ENCODE results near the gene PAM. TPM values are rescaled to one million over a fixed set of nuclear protein-coding genes. Genes with fewer than 3 reads are reported as not detected.

The PAM gene
- polyA plus RNA-seq, 3 donors = 38.4 to 105 (median 78.5) TPM

DNA sequence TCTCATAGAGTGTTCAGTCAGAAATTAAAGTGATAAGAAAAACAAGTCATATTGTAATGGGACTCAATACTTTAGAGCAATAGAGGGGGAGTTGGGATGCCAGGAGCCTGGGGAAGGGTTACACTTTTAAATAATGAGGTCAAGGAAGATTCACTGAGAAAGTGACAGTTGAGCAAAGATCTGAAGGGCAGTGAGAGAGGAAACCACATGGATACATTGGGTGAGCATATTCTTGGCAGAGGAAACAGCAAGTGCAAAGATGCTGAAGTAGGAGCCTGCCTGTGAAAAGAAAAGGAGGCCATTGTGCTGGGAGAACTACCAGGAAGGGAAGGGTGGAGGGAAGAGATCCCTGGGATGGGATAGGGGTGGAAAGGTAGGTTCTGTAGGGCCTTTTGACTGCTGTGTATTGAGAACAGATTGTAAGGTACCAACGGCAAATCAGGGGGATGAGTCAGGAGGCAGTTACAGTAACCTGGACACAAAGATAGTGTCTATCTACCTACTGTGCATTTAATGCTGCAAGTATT, 79.4 kb downstream of the PAM start:
- no peak overlapping the region for H3K27ac ChIP-seq (ENCODE audit: low read depth, low read length)
- 84 to 95% (median 94%) methylated on average over 1 of the region's 1 CpG for WGBS, 3 donors

DNA sequence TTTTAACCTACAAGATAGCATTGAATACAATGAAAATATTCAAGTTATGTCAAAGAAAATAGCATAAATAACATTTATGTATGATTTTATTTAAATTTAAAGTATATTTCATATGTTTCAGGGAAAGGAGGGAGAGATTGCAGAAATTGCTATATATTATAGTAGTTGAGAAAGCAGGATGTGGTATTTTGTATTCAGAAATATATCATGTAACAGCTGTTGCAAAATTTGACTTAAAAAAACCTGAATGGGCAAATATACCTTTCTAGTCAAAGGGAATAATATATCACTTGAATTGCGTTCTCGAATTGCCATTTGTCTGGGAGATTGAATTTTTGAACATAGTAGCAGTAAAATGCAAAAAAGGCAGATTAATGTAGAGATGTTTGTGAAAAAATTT, 80.6 kb downstream of the PAM start:
- H3K27ac ChIP-seq (ENCODE audit: low read depth, low read length) = no peak overlapping the region
- WGBS, 3 donors = 54 to 87% (median 73%) methylated on average over 2 of the region's 2 CpGs

DNA sequence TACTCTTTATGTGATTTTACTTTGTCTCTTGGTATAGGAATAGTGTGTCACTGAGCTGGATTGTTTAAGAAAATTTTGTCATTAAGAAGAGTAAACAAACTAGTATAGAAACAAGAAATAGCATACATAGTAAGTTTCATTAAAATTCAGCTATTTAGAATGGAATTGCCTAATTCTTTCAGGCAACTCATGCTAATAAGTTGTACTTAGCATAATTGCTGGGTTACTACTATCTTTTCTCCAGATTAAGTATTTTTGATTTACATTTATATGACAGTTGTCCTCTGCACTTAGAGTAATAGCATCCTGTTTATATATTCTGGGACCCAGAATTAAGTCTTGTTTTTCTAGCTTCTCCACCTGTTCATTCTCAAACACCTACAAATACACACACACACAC, 85.9 kb downstream of the PAM start:
- no peak overlapping the region for H3K27ac ChIP-seq (ENCODE audit: low read depth, low read length)

DNA sequence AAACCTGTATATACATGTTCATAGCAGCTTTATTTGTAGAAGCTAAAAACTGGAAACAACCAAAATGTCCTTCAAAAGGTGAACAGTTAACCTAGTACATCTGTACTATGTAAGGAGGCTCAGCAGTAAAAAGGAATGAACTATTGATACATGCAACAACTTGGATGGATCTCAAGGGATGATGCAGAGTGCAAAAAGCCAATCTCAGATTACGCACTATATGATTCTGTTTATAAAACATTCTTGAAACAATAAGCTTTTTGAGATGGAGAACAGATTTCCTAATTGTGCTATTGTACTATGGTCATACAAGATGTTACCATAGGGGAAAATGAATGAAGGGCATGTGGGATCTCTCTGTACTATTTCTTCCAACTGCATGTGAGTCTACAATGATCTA, 88.9 kb downstream of the PAM start:
- no peak overlapping the region for H3K27ac ChIP-seq (ENCODE audit: low read depth, low read length)
- 95 to 100% (median 100%) methylated on average over 1 of the region's 1 CpG for WGBS, 3 donors

DNA sequence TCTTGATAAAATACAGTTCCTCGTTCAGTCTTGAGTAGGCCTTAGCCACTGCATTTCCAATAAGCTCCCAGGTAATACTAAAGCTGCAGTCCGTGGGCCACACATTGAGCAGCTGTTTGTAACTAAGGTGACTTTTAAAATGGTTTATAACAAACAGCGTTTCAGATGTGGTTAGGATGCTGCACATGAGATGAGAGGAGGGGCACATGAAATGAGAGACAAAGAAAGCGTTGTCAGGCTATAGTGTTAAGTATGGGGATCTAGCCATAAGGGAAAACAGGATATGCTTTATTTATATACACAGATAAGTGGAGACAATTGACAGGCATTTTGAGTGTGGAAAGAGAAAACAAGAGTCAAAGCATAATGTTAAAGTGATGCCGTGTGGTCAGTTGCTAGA, 89.9 kb downstream of the PAM start:
- WGBS, 3 donors = 73 to 85% (median 85%) methylated on average over 5 of the region's 5 CpGs
- no peak overlapping the region for H3K27ac ChIP-seq (ENCODE audit: low read depth, low read length)

DNA sequence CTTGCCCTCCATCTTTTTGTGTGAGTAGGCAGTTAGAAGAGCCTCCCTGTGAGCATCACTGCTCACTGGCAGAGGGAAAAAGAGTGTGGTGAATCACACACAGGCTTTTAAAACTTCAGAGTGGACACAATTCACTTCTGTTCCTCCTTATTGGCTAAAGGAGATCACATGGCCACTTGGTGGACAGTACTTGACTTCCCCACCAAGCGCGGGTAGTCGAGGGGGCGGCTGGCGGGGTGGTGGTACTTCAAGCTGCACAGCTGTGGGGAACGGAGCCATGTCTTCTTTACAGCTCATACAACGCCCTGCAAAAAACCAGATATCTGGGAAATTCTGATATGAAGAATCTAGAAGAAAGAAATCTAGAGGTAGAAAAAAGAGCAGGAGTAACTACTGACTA, 95.4 kb downstream of the PAM start:
- no peak overlapping the region for H3K27ac ChIP-seq (ENCODE audit: low read depth, low read length)
- WGBS, 3 donors = 97 to 98% (median 98%) methylated on average over 7 of the region's 7 CpGs

DNA sequence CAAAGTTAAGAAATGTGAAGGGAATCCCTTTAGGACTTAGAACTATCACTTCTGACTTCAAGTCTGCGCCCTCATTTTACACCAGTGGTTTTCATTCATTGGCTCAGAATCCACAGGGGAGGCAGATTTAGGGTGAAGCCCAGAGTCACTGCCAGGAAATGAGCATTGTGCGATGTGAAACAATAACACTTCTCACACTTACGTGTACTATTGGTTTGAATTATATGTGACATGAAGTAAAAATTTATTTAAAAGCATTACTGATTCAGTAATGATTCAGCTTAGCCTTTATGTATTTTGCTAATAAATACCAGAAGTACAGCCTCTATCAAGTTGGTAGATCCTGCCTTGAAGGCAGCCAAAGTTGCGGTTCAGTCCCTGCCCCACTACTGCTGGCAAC, 98.6 kb downstream of the PAM start:
- 83 to 96% (median 88%) methylated on average over 4 of the region's 4 CpGs for WGBS, 3 donors

DNA sequence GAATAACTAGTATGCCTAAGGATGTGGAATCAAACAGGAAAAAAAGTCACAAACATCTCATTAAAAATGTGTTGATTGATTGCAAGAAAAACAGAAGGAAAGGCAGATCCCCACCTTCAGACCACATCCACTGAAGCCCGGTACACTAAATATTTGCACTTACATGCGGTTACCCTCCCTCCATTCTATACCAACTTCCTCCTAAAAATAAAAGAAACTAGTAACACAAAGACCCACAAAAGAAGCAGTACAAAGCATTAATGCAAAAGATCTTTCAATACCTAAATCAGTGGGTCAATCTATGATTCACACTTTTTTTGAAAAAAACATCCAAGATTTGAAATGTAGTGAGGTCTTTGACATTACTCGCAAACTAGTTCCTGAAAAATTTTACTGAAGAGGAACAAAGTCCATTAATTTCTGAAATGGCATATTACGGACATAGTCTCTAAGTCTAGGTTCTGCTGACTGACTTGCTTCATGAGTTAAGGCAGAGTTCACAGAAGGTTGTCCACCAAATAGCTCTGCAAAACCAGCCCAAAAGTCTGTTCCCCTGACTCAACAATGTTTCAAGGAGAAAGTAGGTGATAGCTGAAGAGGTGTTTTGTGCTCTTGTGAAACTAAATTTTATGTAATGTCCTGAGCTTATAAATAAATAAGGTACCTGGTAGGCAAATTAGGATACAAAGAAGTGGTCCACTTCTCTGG, 100.7 kb downstream of the PAM start:
- WGBS, 3 donors = 53 to 78% (median 60%) methylated on average over 4 of the region's 4 CpGs
- H3K27ac ChIP-seq (ENCODE audit: low read depth, low read length) = no peak overlapping the region

More for the DNA sequence above, 98.6 kb downstream of the PAM start:
- H3K27ac ChIP-seq (ENCODE audit: low read depth, low read length) = no peak overlapping the region

DNA sequence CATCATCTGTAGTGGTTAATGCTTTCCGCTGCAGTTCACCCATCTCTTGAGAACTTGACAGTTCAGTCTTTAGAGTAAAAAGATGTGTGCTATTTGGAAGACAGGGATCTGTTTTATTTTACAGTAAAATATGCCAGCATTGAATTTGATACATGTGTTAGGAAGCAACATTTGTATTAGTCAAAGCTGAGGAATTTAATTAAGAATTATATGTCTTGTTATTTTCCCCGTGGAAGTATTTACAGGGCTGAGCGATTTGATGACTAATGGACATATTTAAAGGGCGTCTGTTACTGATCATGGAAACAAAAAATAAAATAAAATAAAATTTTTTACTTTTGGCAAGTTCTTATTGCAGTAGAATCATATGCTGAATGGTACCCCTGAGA, 101.3 kb downstream of the PAM start:
- no peak overlapping the region for H3K27ac ChIP-seq (ENCODE audit: low read depth, low read length)
- 64 to 91% (median 65%) methylated on average over 4 of the region's 4 CpGs for WGBS, 3 donors

DNA sequence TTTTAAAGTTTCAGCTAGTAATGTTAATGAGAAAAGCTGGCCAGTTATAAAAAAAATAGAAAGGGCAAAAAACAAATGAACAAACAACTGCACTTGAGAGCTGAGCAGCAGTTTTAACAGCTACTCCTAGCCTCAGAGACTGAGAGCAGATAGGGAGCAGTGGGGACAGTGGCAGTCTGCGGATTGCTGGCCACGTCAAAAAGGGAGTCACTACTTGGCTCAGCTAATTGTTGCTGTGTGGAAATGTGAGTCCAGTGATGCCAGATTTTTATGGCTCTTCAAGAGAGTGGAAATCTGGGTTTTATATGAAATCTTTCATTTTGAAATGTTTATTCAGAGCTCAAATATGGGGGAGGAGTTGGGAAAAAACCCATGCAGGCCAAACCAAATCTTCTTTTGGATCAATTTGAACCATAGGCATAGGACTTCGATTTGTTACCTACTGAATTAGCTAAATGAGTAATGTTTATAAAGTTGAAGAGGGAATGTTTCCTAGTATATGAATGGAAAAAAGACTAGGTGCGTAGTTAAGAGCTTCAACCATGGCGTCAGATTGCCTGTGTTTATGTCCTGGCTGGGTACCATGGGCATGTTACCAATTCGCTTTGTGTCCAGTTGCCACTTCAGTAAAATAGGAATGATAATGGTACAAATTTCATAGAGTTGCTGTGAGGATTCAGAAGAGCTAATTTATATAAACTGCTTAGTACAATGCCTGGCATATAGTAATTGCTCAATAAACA, 102.1 kb downstream of the PAM start:
- no peak overlapping the region for H3K27ac ChIP-seq (ENCODE audit: low read depth, low read length)
- WGBS, 3 donors = 74 to 92% (median 80%) methylated on average over 6 of the region's 6 CpGs

DNA sequence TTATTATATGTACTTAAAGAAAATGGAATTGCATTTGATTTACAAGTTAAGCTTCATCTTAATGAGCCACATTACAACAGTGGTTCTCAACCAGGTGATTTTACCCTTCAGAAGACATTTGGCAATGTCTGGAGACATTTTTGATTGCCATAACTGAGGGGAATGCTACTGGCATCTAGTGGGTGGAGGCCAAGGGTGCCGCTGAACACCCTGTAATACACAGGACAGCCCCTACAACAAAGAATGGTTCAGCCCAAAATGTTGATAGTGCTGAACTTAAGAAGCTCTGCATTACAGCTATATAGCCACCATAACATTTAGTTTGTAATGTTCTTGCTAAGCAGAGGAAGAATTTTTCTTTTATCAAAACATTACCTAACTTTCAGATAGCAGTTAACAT, 103.1 kb downstream of the PAM start:
- WGBS, 3 donors = 96 to 100% (median 100%) methylated on average over 1 of the region's 1 CpG
- no peak overlapping the region for H3K27ac ChIP-seq (ENCODE audit: low read depth, low read length)

DNA sequence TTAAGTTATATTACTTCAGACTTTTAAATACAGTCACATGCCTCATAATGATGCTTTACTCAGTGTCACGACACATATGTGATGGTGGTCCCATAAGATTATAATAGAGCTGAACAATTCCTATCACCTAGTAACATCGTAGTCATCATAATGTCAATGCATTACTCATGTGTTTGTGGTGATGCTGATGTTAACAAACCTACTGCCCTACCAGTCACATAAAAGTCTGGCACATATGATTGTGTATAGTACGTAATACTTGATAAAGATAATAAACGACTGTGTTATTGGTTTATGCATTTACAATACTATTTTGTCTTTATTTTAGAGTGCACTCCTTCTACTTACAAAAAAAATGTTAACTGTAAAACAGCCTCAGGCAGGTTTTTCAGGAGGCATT, 103.7 kb downstream of the PAM start:
- no peak overlapping the region for H3K27ac ChIP-seq (ENCODE audit: low read depth, low read length)
- 82 to 94% (median 84%) methylated on average over 4 of the region's 4 CpGs for WGBS, 3 donors

DNA sequence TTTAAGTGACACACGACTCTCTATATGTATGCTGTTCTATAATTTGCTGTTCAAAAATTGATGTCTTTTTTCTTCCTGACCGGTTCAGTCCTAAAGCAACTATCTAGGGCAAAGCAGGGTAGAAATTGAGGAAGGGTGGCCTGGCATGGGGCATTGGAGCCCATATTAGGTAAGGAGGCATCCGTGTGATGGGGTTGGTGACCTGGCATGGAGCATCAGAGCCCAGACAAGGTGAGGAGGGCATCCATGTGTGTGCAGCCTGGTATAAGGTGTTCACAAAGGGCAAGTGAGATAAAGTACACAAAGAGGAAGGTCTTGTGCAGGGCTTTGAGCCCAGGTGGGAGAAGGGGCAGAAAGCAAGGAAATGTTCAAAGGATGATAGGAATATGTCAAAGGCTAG, 104.9 kb downstream of the PAM start:
- no peak overlapping the region for H3K27ac ChIP-seq (ENCODE audit: low read depth, low read length)
- 97 to 98% (median 97%) methylated on average over 3 of the region's 3 CpGs for WGBS, 3 donors

DNA sequence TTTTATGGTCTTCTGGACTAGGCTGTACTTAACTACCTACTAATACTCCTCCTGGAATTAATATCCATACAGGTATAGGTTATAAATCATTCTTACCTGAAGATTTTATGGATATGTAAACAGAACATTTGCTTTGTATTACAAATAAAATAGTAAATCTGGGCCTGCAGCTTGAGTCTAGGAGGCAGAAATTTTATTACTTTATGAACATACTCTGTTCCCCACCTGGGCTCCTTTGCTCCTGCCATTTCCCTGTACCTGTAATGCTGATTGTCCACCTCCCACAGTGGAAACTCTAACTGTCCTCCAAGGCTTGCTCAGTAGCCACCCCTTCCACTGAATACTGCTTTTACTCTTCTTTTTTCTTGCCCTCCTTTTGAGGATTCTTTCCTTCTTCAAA, 108.0 kb downstream of the PAM start:
- no peak overlapping the region for H3K27ac ChIP-seq (ENCODE audit: low read depth, low read length)

DNA sequence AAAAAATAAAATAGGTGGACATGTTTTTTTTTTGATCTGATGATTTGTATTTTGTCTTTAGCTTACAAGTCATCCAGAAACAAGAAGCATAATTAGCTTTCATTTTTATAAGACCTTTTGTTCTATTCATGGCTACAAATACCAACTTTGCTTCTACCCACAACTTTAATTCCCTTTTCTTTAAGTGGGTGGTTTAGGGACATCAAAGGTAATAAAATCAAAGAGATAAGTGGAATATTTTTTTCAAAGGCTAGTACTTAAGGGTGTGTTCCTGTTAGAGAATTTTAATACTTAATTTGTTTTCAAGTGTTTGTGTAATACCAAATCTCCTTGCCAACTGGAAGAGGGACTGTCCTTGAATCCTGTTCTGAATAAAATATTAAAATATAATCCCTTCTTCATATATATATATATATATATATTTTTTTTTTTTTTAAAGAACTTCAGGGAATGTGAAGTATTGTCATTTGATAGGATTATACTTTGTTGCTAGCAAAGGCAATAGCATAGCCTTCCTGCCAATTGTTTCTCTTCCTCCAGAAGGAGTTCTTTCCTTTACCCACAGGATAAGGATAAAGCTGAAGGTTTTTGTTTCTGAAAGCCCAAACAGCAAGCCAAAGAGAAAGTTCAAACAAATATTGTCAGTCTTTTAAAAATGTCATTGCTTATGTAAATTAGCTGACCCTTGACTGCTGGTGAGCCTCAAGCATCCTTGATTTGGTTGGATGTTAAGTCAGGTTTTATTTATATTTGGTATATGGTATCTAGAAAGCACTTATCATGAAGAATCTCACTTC, 108.9 kb downstream of the PAM start:
- no peak overlapping the region for H3K27ac ChIP-seq (ENCODE audit: low read depth, low read length)

DNA sequence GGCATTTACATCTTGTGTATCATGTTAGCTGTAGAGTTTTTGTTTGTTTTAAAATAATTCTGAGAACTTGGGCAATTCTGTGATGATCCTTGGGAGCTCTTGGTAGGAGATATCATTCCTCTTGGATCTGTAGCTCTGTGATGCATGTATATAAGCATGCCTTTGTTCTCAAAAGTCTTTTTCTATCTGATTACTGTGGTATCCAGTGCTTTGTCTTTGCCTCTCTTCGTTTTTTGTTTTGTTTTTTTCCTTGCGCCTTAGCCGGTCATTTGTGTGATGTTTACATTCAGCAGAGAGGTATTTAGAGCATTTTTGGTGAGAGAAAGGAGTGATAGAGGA, 110.0 kb downstream of the PAM start:
- no peak overlapping the region for H3K27ac ChIP-seq (ENCODE audit: low read depth, low read length)
- 15 to 29% (median 27%) methylated on average over 3 of the region's 3 CpGs for WGBS, 3 donors

DNA sequence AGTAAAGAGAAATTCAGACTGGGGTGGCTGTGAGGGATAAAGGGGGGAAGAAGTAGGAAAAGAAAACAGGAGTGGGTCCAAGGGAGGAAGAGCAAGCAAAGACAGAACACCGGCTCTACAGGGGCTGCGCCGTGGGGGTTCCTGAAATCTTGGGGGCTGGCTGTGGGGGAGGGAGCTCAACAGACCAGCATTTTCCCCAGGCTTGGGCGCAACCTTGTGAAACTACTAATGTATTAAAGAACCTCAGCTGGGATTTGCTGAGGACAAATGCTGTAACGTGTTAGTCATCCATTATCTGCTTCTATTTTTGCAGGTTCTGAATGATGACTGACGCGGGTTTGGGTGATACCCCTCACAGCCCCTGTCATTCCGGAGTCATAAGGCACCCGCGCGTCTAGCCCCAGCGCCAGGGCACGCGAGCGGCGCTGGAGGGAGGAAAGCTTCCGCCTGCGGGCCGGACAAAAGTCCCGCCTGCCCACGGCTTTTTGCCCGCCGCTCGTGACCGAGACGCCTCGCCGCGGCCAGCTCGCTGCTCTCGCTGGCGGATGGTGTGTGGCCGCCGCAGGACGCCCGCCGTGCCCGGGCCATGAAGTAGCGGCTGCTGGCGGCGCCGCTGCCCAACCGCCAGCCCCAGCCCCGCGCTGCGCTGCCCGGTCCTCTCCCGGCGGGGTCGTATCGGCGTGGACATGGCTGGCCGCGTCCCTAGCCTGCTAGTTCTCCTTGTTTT, 110.6 kb downstream of the PAM start:
- 0 to 2% (median 1%) methylated on average over 54 of the region's 54 CpGs for WGBS, 3 donors
- H3K27ac ChIP-seq (ENCODE audit: low read depth, low read length) = no peak overlapping the region

DNA sequence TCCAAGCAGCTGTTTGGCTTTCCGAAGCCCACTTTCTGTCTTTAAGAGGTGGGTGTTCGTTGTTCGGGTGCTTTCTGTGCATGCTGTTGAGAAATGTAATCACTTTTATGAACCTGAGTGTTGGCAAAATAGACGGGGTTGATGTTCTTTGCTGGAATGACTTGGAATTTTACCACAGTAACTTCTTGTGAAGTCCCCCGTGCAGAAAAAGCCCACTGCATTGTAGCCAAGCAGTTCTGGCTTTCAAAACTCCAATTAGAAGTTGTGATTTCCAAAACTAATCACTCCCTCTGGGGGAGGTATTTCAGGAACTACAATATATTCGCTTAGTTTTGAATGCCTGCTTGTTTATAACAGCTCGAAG, 111.1 kb downstream of the PAM start:
- H3K27ac ChIP-seq (ENCODE audit: low read depth, low read length) = no peak overlapping the region
- 1 to 3% (median 3%) methylated on average over 7 of the region's 7 CpGs for WGBS, 3 donors

Measured in adipose tissue (tissue), 3 donors.